ENCODE measurements around the gene RAMP3. TPM values are rescaled to one million over a fixed set of nuclear protein-coding genes. Genes with fewer than 3 reads are reported as not detected.
A peak's percentile ranks its signal among the peaks of the same experiment; 100 is the strongest.

RAMP3 gene
- total RNA-seq, 1 donor from 2014 or later: not detected

- Mint-ChIP-seq H3K27me3 (ENCODE audit: low read depth) (peaks cover 2% of the 10 kb centered on the region), H3K36me3 (ENCODE audit: low read depth) (no peaks in the 10 kb centered on the region), H3K27ac (ENCODE audit: unreplicated experiment) (no peak overlapping the region), H3K4me1 (ENCODE audit: low read depth) (no peaks in the 10 kb centered on the region), H3K9me3 (ENCODE audit: low read depth) (no peaks in the 10 kb centered on the region), H3K4me3 (ENCODE audit: unreplicated experiment) (no peak overlapping the region)
- TF ChIP-seq, protein P1, sequence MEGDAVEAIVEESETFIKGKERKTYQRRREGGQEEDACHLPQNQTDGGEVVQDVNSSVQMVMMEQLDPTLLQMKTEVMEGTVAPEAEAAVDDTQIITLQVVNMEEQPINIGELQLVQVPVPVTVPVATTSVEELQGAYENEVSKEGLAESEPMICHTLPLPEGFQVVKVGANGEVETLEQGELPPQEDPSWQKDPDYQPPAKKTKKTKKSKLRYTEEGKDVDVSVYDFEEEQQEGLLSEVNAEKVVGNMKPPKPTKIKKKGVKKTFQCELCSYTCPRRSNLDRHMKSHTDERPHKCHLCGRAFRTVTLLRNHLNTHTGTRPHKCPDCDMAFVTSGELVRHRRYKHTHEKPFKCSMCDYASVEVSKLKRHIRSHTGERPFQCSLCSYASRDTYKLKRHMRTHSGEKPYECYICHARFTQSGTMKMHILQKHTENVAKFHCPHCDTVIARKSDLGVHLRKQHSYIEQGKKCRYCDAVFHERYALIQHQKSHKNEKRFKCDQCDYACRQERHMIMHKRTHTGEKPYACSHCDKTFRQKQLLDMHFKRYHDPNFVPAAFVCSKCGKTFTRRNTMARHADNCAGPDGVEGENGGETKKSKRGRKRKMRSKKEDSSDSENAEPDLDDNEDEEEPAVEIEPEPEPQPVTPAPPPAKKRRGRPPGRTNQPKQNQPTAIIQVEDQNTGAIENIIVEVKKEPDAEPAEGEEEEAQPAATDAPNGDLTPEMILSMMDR (IDR thresholded peaks at IDR 0.05): no peak
- DNase-seq (ENCODE audit: low spot score): peak; percentile 58
Measured at GRCh38 chr7:45132708-45133320, 24.8 kb upstream of the RAMP3 start.

DNA sequence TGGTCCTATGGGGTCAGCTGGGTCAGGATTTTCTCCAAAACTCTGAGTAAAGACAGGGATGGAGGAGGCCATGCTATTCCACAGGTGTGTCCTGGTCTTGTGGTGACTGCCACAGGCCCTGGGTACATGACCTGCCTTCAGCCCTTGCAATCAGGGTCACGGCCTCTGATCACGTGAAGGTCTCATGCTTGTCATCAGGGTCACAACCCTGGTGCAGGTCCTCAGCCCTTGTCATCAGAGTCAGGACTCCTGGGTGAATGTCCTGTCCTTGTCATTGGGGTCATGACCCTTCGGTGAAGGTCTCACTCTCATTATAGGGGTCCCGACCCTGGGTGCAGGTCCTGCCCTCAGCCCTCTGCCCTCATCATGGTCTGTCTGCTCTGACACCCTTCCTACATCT, 24.2 kb upstream of the RAMP3 start:
- H3K9me3 Mint-ChIP-seq (ENCODE audit: low read depth): no peaks in the 10 kb centered on the region
- peak; percentile 39 for DNase-seq (ENCODE audit: low spot score)
- H3K4me1 Mint-ChIP-seq (ENCODE audit: low read depth): no peaks in the 10 kb centered on the region
- TF ChIP-seq, protein P1 (IDR thresholded peaks at IDR 0.05): no peak
- H3K36me3 Mint-ChIP-seq (ENCODE audit: low read depth): no peaks in the 10 kb centered on the region
- peaks cover 5% of the 10 kb centered on the region for H3K27me3 Mint-ChIP-seq (ENCODE audit: low read depth)
- H3K4me3 Mint-ChIP-seq (ENCODE audit: unreplicated experiment): no peak overlapping the region
- no peak overlapping the region for H3K27ac Mint-ChIP-seq (ENCODE audit: unreplicated experiment)

DNA sequence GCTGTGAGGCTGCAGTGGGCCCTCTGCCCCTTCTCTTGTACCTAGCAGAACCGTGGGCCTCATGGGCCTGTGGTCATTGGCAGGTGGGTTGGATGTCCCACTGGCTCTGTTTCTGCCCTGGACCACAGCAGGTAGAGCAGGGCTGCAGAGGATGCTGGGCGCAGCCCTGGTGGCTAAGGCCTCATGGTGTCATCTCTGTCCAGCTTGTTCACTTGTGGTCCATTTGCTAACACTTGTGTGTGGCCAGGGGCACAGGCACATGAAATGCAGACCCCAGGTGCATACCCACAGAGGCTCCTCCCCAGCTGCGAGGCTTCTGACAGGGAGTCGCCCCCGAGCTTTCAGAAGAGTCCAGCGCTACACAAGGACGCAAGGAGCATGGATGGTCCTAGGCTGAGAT, 23.7 kb upstream of the RAMP3 start:
- no peaks in the 10 kb centered on the region for H3K9me3 Mint-ChIP-seq (ENCODE audit: low read depth)
- no peak for DNase-seq (ENCODE audit: low spot score)
- no peaks in the 10 kb centered on the region for H3K36me3 Mint-ChIP-seq (ENCODE audit: low read depth)
- no peaks in the 10 kb centered on the region for H3K4me1 Mint-ChIP-seq (ENCODE audit: low read depth)
- no peak overlapping the region for H3K4me3 Mint-ChIP-seq (ENCODE audit: unreplicated experiment)
- H3K27ac Mint-ChIP-seq (ENCODE audit: unreplicated experiment): no peak overlapping the region
- TF ChIP-seq, protein P1 (IDR thresholded peaks at IDR 0.05): no peak
- H3K27me3 Mint-ChIP-seq (ENCODE audit: low read depth): peaks cover 5% of the 10 kb centered on the region

DNA sequence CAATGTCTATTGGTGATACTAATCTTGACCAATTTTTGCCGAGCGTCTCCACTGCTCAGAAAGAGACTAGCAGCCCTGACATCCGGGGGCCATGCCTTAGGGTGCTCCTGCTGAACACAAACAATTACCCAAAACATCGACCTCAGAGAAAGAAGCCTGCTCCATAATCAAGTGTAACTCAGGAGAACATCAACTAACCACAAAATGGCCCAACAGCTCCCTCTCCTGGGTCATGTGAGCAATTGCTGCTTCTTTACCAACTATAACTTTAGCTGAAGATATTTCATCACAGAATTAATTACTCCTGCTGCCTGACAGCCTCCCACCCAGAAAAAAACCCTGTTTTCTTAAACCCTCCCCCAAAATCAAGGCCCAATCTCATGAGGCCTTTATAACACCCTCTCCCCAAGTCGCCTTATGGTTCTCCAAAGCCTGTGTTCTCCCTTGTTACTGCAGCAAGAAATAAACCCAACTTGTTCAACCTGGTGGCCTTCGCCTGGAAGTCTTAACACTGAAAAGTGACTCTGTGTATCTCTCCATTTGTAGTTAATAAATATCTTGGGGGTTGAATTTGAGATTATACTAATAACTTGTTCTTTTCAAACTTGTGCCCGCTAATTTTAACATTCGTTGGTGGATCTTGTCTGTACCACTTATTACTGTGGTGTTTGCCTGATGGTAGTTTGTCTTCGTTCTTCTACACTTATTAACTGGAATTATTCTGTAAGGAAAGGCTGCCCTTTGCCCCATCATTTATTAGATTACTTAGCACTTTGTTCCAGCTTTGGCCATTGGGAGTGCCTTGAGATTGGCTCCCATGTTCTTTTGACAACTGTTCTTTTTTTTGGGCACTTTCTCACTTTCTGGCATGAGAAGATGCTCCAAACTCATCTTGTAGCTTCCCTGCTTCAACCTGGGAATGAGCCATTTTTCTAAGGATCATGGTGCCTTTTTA, 21.2 kb upstream of the RAMP3 start:
- no peak overlapping the region for H3K27ac Mint-ChIP-seq (ENCODE audit: unreplicated experiment)
- peaks cover 9% of the 10 kb centered on the region for H3K27me3 Mint-ChIP-seq (ENCODE audit: low read depth)
- no peaks in the 10 kb centered on the region for H3K4me1 Mint-ChIP-seq (ENCODE audit: low read depth)
- no peak for DNase-seq (ENCODE audit: low spot score)
- TF ChIP-seq, protein P1 (IDR thresholded peaks at IDR 0.05): peak; percentile 93
- H3K9me3 Mint-ChIP-seq (ENCODE audit: low read depth): no peaks in the 10 kb centered on the region
- H3K36me3 Mint-ChIP-seq (ENCODE audit: low read depth): no peaks in the 10 kb centered on the region
- no peak overlapping the region for H3K4me3 Mint-ChIP-seq (ENCODE audit: unreplicated experiment)

- TF ChIP-seq, protein P1 (IDR thresholded peaks at IDR 0.05): no peak
- H3K9me3 Mint-ChIP-seq (ENCODE audit: low read depth): no peaks in the 10 kb centered on the region
- H3K4me3 Mint-ChIP-seq (ENCODE audit: unreplicated experiment): no peak overlapping the region
- peaks cover 14% of the 10 kb centered on the region for H3K27me3 Mint-ChIP-seq (ENCODE audit: low read depth)
- DNase-seq (ENCODE audit: low spot score): no peak
- H3K27ac Mint-ChIP-seq (ENCODE audit: unreplicated experiment): no peak overlapping the region
- no peaks in the 10 kb centered on the region for H3K36me3 Mint-ChIP-seq (ENCODE audit: low read depth)
- no peaks in the 10 kb centered on the region for H3K4me1 Mint-ChIP-seq (ENCODE audit: low read depth)
Measured at GRCh38 chr7:45138433-45139267, 18.9 kb upstream of the RAMP3 start.

Measured in chondrocyte (in vitro differentiated cells).